Measurements from ENCODE around the gene DHX40. TPM values are rescaled to one million over a fixed set of nuclear protein-coding genes. Genes with fewer than 3 reads are reported as not detected.

The DHX40 gene
- total RNA-seq, 1 experiment from 2014 or later: 22.9 TPM

DNA sequence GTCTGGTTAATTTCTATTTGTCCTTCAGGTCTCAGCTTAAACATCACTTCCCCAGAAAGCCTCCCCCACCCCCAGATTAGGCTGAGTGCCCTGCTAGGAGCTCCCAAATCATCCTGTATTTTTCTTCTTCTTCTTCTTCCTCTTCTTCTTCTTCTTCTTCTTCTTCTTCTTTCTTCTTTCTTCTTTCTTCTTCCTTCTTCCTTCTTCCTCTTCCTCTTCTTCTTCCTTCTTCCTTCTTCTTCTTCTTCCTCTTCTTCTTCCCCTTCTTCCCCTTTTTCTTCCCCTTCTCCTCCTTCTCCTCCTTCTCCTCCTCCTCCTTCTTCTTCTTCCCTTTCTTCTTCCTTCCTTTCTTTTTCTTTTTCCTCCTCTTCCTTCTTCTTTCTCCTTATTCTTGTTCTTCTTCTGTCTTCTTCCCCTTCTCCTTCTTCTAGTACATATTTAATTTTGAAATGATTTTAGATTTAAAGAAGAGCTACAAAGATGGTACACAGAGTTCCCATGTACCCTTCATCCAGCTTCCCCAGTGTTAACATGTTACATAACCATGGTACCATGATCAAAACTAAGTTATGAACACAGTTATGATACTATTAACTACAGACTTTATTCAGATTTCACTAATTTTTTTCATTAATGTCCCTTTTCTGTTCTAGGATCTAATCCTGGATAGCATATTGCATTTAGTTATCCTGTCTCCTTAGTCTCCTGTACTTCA, 27.1 kb upstream of the DHX40 start:
- Histone ChIP-seq H3K27me3 (replicated peaks; ENCODE audit: insufficient read depth, low read depth, low read length, poor library complexity) (peaks cover 42% of the 10 kb centered on the region), H3K4me1 (ENCODE audit: insufficient read depth, low read length, poor library complexity, severe bottlenecking) (no peaks in the 10 kb centered on the region), H3K4me3 (ENCODE audit: low read depth, low read length, poor library complexity, severe bottlenecking) (no peak overlapping the region), H3K36me3 (ENCODE audit: insufficient read depth, low read length, poor library complexity, severe bottlenecking) (no peaks in the 10 kb centered on the region), H3K27ac (ENCODE audit: low read depth, low read length, poor library complexity, severe bottlenecking) (no peak overlapping the region), H3K9me3 (ENCODE audit: low read depth, low read length, poor library complexity, severe bottlenecking) (no peaks in the 10 kb centered on the region)
- DNase-seq (ENCODE audit: low spot score): no peak
- TF ChIP-seq, protein P1, sequence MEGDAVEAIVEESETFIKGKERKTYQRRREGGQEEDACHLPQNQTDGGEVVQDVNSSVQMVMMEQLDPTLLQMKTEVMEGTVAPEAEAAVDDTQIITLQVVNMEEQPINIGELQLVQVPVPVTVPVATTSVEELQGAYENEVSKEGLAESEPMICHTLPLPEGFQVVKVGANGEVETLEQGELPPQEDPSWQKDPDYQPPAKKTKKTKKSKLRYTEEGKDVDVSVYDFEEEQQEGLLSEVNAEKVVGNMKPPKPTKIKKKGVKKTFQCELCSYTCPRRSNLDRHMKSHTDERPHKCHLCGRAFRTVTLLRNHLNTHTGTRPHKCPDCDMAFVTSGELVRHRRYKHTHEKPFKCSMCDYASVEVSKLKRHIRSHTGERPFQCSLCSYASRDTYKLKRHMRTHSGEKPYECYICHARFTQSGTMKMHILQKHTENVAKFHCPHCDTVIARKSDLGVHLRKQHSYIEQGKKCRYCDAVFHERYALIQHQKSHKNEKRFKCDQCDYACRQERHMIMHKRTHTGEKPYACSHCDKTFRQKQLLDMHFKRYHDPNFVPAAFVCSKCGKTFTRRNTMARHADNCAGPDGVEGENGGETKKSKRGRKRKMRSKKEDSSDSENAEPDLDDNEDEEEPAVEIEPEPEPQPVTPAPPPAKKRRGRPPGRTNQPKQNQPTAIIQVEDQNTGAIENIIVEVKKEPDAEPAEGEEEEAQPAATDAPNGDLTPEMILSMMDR (conservative IDR thresholded peaks at IDR 0.05; ENCODE audit: low read depth, low read length): no peak
- no peak for TF ChIP-seq EZH2 (IDR thresholded peaks at IDR 0.05; ENCODE audit: borderline replicate concordance, low read depth, low read length, poor library complexity, severe bottlenecking)
- no TSS peak for BruUV-seq (replicated peaks)
- intact Hi-C loops (cut with micrococcal nuclease; ENCODE audit: unreplicated experiment): no loop called here
- ChIA-PET CTCF (interaction anchor here (0.8 kb wide), 1 partner anchor 300 kb away, joined by 4 read pairs; no protein-coding TSS in a partner anchor), POLR2A (ENCODE audit: low non-redundant PET) (no interaction called here)

DNA sequence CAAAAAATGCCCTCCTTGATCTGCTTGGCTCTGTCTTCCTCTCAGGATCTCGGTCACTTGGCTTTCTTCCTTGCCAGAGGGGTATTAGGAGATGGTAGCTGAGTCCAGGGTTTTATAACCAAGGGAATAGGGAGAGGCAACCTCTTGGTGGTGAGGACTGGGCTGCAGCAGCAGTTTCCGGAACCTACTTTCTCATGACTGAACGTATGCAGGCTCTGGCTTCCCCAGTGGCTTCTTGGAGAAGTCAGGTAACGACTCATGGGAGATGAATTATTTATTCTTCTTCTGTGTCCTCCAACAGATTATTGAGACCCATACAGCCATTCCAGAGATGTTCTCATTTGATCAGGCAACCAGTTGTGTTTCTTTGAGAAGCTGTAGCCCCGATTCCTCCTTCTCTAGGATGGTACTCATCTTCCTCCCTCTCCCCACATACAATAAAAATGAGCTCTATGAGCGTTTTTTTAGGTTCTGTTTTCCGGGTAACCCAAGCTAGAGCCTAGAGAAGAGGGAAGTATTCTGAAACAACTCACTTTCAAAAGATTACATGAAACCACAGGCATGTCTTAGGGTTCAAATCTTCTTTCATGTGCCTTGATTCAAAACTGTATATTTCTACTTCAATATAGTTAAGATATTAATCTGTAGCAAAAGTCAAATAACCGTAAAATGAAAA, 22.3 kb upstream of the DHX40 start:
- CTCF ChIA-PET: no interaction called here

DNA sequence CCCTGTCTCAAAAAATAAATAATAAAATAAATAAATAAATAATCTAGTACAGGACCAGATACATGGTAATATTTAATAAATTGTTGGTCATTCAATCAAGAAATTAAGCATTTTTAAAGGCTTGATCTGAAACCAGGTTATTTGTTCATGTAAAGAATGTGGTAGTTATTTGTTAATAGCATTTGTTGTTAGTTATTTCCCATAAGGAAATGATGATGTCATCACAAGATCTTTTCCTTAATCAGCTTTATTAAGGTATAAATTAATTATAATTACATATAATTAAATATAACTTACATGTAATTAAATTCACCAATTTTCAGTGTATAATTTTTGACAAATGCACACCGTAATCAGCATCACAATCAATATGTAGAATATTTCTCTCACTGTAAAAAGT, 19.5 kb upstream of the DHX40 start:
- H3K4me3 ChIP-seq (ENCODE audit: low read depth, low read length, poor library complexity, severe bottlenecking): no peak overlapping the region
- peaks cover 32% of the 10 kb centered on the region for H3K27me3 ChIP-seq (replicated peaks; ENCODE audit: insufficient read depth, low read depth, low read length, poor library complexity)
- intact Hi-C loops (cut with micrococcal nuclease; ENCODE audit: unreplicated experiment): no loop called here
- DNase-seq (ENCODE audit: low spot score): no peak
- no peaks in the 10 kb centered on the region for H3K9me3 ChIP-seq (ENCODE audit: low read depth, low read length, poor library complexity, severe bottlenecking)
- no peaks in the 10 kb centered on the region for H3K36me3 ChIP-seq (ENCODE audit: insufficient read depth, low read length, poor library complexity, severe bottlenecking)
- ChIA-PET CTCF (no interaction called here), POLR2A (ENCODE audit: low non-redundant PET) (no interaction called here)
- TF ChIP-seq, protein P1 (conservative IDR thresholded peaks at IDR 0.05; ENCODE audit: low read depth, low read length): no peak
- TF ChIP-seq EZH2 (IDR thresholded peaks at IDR 0.05; ENCODE audit: borderline replicate concordance, low read depth, low read length, poor library complexity, severe bottlenecking): no peak
- H3K27ac ChIP-seq (ENCODE audit: low read depth, low read length, poor library complexity, severe bottlenecking): no peak overlapping the region
- H3K4me1 ChIP-seq (ENCODE audit: insufficient read depth, low read length, poor library complexity, severe bottlenecking): peaks cover 10% of the 10 kb centered on the region
- no TSS peak for BruUV-seq (replicated peaks)

More for the DNA sequence above, 22.3 kb upstream of the DHX40 start:
- TF ChIP-seq EZH2 (IDR thresholded peaks at IDR 0.05; ENCODE audit: borderline replicate concordance, low read depth, low read length, poor library complexity, severe bottlenecking): no peak
- TF ChIP-seq, protein P1 (conservative IDR thresholded peaks at IDR 0.05; ENCODE audit: low read depth, low read length): no peak
- Histone ChIP-seq H3K9me3 (ENCODE audit: low read depth, low read length, poor library complexity, severe bottlenecking) (no peaks in the 10 kb centered on the region), H3K4me1 (ENCODE audit: insufficient read depth, low read length, poor library complexity, severe bottlenecking) (peaks cover 10% of the 10 kb centered on the region), H3K4me3 (ENCODE audit: low read depth, low read length, poor library complexity, severe bottlenecking) (no peak overlapping the region), H3K27me3 (replicated peaks; ENCODE audit: insufficient read depth, low read depth, low read length, poor library complexity) (peaks cover 44% of the 10 kb centered on the region), H3K36me3 (ENCODE audit: insufficient read depth, low read length, poor library complexity, severe bottlenecking) (no peaks in the 10 kb centered on the region), H3K27ac (ENCODE audit: low read depth, low read length, poor library complexity, severe bottlenecking) (no peak overlapping the region)
- POLR2A ChIA-PET (ENCODE audit: low non-redundant PET): no interaction called here
- BruUV-seq (replicated peaks): no TSS peak
- DNase-seq (ENCODE audit: low spot score): no peak
- intact Hi-C loops (cut with micrococcal nuclease; ENCODE audit: unreplicated experiment): no loop called here

Measured in A673 (cell line).